AG04449 (cell line): ENCODE measurements around the gene RELA.

Source experiments
- CTCF ChIA-PET: fragments of 350-600 bp; formaldehyde crosslinking; extraction: SDS; loops from one replicate; lab custom pipeline; 2021; ENCODE audit warnings: antibody characterized with exemption; lab: Yijun Ruan, JAX
- POLR2A ChIA-PET: fragments of 400-600, 350-600 bp; formaldehyde crosslinking; extraction: SDS; loops from one replicate; lab custom pipeline; 2020; ENCODE audit warnings: antibody characterized with exemption, inconsistent platforms; lab: Yijun Ruan, JAX
- DNase-seq: peaks from one replicate; pipeline ENCODE4 v3.0.0-alpha.2; 2010; ENCODE audit warnings: low read depth, low spot score
- H3K4me3 ChIP-seq: 2 replicates; pipeline ENCODE4 v1.5.1; 2011; ENCODE audit warnings: low read depth, mild to moderate bottlenecking, control low read depth, low read length
- CTCF ChIP-seq: IDR thresholded peaks from one replicate; pipeline ENCODE4 v1.5.1; 2011; ENCODE audit warnings: mild to moderate bottlenecking, moderate library complexity, low read length, control low read depth, inconsistent platforms; ENCODE audit not compliant: insufficient read depth; ENCODE audit errors: missing control alignments

RELA gene

GRCh38 chr11:65645710-65646109 lies 17.0 kb downstream of the RELA start:
- H3K4me3 ChIP-seq: no peak overlapping the region
- no peak for TF ChIP-seq CTCF
- no peak for DNase-seq
- POLR2A ChIA-PET: interaction anchor here (1.1 kb wide), 1 partner anchor 11 kb away, joined by 3 read pairs; no protein-coding TSS in a partner anchor
- CTCF ChIA-PET: no interaction called here

GRCh38 chr11:65644837-65645236 lies 17.9 kb downstream of the RELA start:
- ChIA-PET POLR2A (interaction anchor here (1.1 to 1.5 kb wide), 2 partner anchors 11 to 12 kb away, joined by 3 read pairs; no protein-coding TSS in a partner anchor), CTCF (interaction anchor here (1.0 to 1.1 kb wide), 2 partner anchors 9 to 51 kb away, joined by 3 read pairs; no protein-coding TSS in a partner anchor)
- no peak overlapping the region for H3K4me3 ChIP-seq
- DNase-seq: no peak
- no peak for TF ChIP-seq CTCF

GRCh38 chr11:65643971-65644370 lies 18.7 kb downstream of the RELA start:
- CTCF ChIA-PET: interaction anchor here (1.4 kb wide), 1 partner anchor 8 kb away, joined by 4 read pairs; no protein-coding TSS in a partner anchor
- DNase-seq: no peak
- POLR2A ChIA-PET: interaction anchor here (1.5 to 2.3 kb wide), 2 partner anchors 9 to 10 kb away, joined by 3 to 15 read pairs; no protein-coding TSS in a partner anchor
- H3K4me3 ChIP-seq: no peak overlapping the region
- TF ChIP-seq CTCF: no peak

GRCh38 chr11:65642014-65642671 lies 20.6 kb downstream of the RELA start:
- ChIA-PET POLR2A (interaction anchor here (2.3 kb wide), 1 partner anchor 11 kb away, joined by 15 read pairs; no protein-coding TSS in a partner anchor), CTCF (interaction anchor here (0.7 to 1.6 kb wide), 7 partner anchors 16 to 229 kb away, joined by 3 to 5 read pairs (median 3); partner anchors contain the start of gene KAT5)
- no peak for TF ChIP-seq CTCF
- no peak overlapping the region for H3K4me3 ChIP-seq
- no peak for DNase-seq

GRCh38 chr11:65641297-65642013 lies 21.3 kb downstream of the RELA start:
- H3K4me3 ChIP-seq: no peak overlapping the region
- POLR2A ChIA-PET: no interaction called here
- CTCF ChIA-PET: interaction anchor here (0.7 to 1.6 kb wide), 3 partner anchors 22 to 230 kb away, joined by 3 to 5 read pairs (median 3); partner anchors contain the start of gene KAT5
- TF ChIP-seq CTCF: no peak
- no peak for DNase-seq
